ENCODE measurements around the gene COPG1.

DNA sequence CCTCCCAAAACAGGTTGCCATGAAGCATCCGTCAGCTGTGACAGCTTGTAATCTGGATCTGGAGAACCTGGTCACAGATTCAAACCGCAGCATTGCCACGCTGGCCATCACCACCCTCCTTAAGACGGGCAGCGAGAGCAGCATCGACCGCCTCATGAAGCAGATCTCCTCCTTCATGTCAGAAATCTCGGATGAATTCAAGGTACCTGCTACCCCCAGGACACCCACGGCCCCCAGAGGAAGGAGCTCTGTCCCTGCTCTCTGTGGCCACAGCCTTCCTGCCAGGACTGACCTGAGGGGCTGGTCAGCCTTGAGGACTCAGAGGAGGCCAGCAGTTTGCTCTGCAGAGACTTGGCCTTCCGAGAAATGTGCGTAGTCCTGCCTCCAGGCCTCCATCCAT lies 11.2 kb downstream of the COPG1 start:
- TF ChIP-seq GATA2 (IDR thresholded peaks at IDR 0.05; ENCODE audit: low read depth, low read length) (no peak), GATA3 (IDR thresholded peaks at IDR 0.05; ENCODE audit: low read depth, low read length) (no peak)
